22Rv1 (cell line): ENCODE measurements around the gene RMP24.

Experiments
- H3K27ac ChIP-seq: fragments of 450-650 bp; 2 replicates; pipeline ENCODE4 v1.5.1; 2017
- CTCF ChIP-seq: fragments of 450-650 bp; IDR thresholded peaks from 2 replicates; pipeline ENCODE4 v1.5.1; 2017; ENCODE audit warnings: mild to moderate bottlenecking
- ZFX ChIP-seq: fragments of 450-650 bp; IDR thresholded peaks from 2 replicates; pipeline ENCODE4 v1.6.1; 2017; ENCODE audit warnings: antibody characterized with exemption, borderline replicate concordance

RMP24 gene

DNA sequence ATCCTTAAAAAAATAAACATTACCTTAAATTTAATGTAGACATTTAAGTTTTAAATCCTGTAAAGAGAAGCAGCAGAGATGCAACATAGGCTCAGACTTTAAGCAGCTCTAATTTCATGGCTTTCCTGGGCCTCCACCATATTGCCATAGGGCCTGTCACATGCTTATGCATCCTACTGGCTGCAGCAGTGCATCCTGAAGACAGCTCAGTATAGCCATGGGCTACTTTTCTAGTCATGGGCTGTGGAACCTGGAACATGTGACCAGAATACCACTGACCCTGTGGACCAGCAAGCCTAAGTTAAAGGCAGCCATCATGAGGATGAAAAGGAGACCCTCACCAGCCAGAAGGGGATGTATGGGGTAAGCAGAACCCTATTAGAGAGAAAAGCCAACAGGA is 10.7 kb downstream of the RMP24 start:
- H3K27ac ChIP-seq, result no peak overlapping the region
- TF ChIP-seq ZFX, result no peak
- TF ChIP-seq CTCF, result no peak

DNA sequence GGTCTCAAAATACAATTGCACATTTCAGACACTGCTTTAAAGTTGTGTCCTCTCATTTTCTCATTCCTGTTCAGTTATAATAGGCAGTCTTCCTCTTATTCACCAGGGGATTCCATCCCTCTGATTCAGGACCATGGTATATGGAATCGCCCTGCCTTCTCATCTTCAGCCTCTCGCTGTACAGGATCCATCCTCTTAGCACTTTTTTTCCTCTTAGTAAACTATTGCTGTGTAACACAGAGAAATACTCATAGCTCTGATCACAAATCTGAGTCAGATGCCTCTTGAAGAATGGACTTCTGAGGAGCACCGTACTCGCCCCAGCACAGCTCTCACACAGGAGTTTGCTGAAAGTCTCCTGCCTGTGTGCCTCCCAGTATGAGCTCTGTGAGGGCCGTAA is 11.3 kb downstream of the RMP24 start:
- no peak overlapping the region for H3K27ac ChIP-seq

GRCh38 chr18:35991696-35992095 is 19.2 kb downstream of the RMP24 start:
- no peak overlapping the region for H3K27ac ChIP-seq
- TF ChIP-seq CTCF (no peak), ZFX (no peak)

More for the DNA sequence above, 11.3 kb downstream of the RMP24 start:
- TF ChIP-seq CTCF (no peak), ZFX (no peak)

DNA sequence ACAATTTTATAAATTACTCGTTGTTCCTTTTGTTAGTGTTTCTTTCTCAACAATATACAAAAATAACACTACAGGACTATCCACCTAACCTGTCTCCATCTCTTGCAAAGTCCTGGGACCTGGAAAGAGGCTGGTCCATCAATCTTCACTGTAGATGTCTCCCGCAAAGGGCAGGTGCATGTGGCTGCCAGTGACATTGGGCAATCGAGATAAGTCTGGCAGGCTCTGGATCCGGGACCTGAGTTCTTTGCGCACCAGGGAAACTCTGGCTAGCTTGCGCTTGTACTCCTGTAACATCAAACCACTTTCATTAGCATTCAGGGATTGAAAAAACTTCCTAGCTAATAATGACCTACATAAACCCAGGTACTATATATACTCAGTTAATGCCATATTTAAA is 20.5 kb downstream of the RMP24 start:
- H3K27ac ChIP-seq, result no peak overlapping the region
- no peak for TF ChIP-seq CTCF
- TF ChIP-seq ZFX, result no peak

- no peak overlapping the region for H3K27ac ChIP-seq
- TF ChIP-seq CTCF, result peak; percentile 37
- no peak for TF ChIP-seq ZFX
Measured at GRCh38 chr18:35998967-35999366, 26.5 kb downstream of the RMP24 start.

DNA sequence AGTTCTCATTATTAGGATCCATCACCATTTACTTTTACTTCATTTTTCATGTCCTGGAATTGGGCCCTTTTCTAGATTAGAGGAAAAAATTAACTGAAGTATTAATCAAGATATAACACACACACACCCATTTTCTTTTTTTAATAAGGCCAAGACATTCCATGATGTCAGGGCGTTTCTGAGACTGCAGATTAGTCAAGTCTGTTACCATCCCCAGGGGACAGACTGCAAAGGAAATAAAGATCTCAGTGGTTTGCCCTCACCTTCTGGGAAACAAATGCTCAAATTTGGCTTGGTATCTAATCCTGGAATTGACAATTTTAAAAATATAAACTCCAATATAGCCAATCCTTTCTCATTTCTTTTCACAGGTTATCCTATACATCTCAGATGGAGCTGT is 27.4 kb downstream of the RMP24 start:
- TF ChIP-seq CTCF (no peak), ZFX (no peak)
- H3K27ac ChIP-seq, result no peak overlapping the region

DNA sequence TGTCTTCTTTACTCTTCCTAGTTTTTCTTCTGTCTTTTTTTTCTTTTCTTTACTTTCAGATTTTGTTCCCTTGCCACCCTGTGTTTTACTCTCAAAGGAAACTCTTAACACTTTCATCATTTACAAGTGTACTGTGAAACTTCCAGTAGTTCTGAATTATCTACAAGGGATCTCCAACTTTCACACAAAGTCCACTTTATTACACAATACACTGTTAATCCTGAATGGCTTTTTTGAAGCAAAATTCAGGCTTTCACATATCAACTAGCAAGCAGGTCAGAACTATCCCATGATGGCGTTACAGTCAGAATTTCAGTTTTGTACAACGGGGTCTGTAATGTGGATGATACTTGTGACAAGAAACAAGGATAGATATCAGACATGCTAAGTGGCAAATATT is 34.5 kb downstream of the RMP24 start:
- H3K27ac ChIP-seq, result no peak overlapping the region
- TF ChIP-seq CTCF (no peak), ZFX (no peak)
